ENCODE results near the gene AZU1.
"Not testable (repeated sequence)": the region's sequence is repeated elsewhere in the genome, so short reads cannot be mapped to it uniquely, and the experiment has no call there.

Gene AZU1

GRCh38 chr19:875265-875879 lies 47.7 kb downstream of the AZU1 start:
- no peak for DNase-seq

DNA sequence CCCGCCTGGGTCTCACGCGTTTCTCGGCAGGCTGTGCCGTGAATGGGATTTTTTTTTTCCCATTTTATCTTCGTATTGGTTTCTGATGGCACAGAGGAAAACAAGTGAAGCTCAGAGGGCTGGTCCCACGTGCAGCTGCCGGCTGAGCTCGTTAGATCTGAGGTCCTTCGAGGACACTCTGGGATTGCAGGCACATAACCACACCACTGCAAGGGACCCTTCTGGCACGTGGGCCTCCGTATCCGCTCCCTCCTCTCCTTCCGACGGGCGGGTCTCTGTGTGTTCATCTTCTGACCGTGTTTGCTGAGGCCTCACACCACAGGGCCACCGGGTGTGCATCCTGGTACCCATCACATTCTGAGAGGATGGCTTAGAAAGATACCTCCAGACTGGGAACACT lies 48.5 kb downstream of the AZU1 start:
- no peak for DNase-seq

DNA sequence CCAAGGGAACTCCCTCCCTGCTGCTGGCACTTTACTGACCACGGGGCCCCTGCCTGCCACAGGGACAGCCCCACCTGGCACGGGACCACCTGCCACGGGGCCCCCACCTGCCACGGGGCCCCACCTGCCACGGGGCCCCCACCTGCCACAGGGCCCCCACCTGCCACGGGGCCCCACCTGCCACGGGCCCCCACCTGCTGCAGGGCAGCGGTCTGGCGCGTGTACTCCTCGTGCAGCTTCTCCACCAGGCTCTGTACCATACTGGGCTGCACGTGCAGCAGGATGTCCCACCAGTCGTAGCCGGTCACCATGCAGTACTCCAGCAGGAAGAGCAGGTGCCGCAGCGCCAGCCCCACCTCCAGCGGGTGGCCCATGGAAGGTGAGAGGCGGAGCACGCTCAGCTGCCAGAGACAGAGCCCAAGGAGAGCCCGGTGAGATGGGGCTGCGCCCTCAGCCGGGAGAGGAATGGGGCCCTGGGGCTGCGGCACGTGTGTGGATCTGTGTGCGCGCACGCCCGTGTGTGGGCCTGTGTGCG lies 49.2 kb downstream of the AZU1 start:
- no peak for DNase-seq

DNA sequence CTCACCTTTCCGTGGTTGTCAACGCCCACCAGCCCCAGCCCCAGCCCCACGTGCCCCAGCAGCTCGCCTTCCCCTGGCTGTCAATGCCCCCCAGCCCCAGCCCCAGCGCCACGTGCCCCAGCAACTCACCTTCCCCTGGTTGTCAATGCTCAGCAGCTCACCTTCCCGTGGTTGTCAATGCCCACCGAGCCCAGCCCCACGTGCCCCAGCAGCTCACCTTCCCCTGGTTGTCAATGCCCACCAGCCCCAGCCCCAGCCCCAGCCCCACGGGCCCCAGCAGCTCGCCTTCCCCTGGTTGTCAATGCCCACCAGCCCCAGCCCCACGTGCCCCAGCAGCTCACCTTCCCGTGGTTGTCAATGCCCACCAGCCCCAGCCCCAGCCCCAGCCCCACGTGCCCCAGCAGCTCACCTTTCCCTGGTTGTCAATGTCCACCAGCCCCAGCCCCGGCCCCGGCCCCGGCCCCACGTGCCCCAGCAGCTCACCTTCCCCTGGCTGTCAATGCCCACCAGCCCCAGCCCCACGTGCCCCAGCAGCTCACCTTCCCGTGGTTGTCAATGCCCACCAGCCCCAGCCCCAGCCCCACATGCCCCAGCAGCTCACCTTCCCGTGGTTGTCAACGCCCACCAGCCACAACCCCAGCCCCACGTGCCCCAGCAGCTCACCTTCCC lies 50.5 kb downstream of the AZU1 start:
- DNase-seq, result not testable (repeated sequence)

- DNase-seq, result not testable (repeated sequence)
These were observed 51.3 kb downstream of the AZU1 start for GRCh38 chr19:878751-879561.

GRCh38 chr19:879711-880438 lies 52.2 kb downstream of the AZU1 start:
- DNase-seq, result no peak

Data from NCI-H1048 (cell line).